ENCODE data around the gene MAML2. TPM values are rescaled to one million over a fixed set of nuclear protein-coding genes. Genes with fewer than 3 reads are reported as not detected.

MAML2 gene
- total and polyA plus RNA-seq, 10 donors: 2.7 to 43.4 (median 27.2) TPM

GRCh38 chr11:96072592-96072991 lies 270.4 kb downstream of the MAML2 start:
- TF ChIP-seq POLR2A (IDR thresholded peaks at IDR 0.05) (no peak), POLR2AphosphoS5 (IDR thresholded peaks at IDR 0.05) (no peak)
- WGBS, 5 donors: 94 to 98% (median 96%) methylated on average over 7 of the region's 7 CpGs
- H3K36me3 ChIP-seq: peaks cover 0 to 6% (median 0%) of the 10 kb centered on the region in 6 donors
- DNase-seq: no peak
- no peak overlapping the region for H3K27ac ChIP-seq
- H3K4me1 ChIP-seq: peaks cover 16 to 44% (median 33%) of the 10 kb centered on the region in 6 donors
- H3K27me3 ChIP-seq (replicated peaks in 1 of 7): no peaks in the 10 kb centered on the region
- no peak overlapping the region for H3K4me3 ChIP-seq
- no peaks in the 10 kb centered on the region for H3K9me3 ChIP-seq
- intact Hi-C loops (cut with DNase I; ENCODE audit: low total_unique reads): no loop called here

GRCh38 chr11:96070453-96070852 lies 272.5 kb downstream of the MAML2 start:
- TF ChIP-seq POLR2AphosphoS5 (IDR thresholded peaks at IDR 0.05) (peak in 1 of 3 donors; percentile 54), POLR2A (IDR thresholded peaks at IDR 0.05) (no peak)
- Histone ChIP-seq H3K9me3 (no peaks in the 10 kb centered on the region), H3K27ac (no peak overlapping the region), H3K4me3 (no peak overlapping the region), H3K4me1 (peaks cover 10 to 26% (median 20%) of the 10 kb centered on the region in 6 donors), H3K36me3 (peaks cover 0 to 6% (median 0%) of the 10 kb centered on the region in 6 donors), H3K27me3 (replicated peaks in 1 of 7) (no peaks in the 10 kb centered on the region)
- DNase-seq: no peak
- WGBS, 5 donors: 93 to 95% (median 93%) methylated on average over 8 of the region's 8 CpGs
- intact Hi-C loops (cut with DNase I; ENCODE audit: low total_unique reads): no loop called here

GRCh38 chr11:96067160-96067559 lies 275.8 kb downstream of the MAML2 start:
- no peaks in the 10 kb centered on the region for H3K27me3 ChIP-seq (replicated peaks in 1 of 7)
- 77 to 89% (median 88%) methylated on average over 3 of the region's 3 CpGs for WGBS, 5 donors
- H3K27ac ChIP-seq: no peak overlapping the region
- intact Hi-C loops (cut with DNase I; ENCODE audit: low total_unique reads): no loop called here
- no peak overlapping the region for H3K4me3 ChIP-seq
- no peaks in the 10 kb centered on the region for H3K9me3 ChIP-seq
- no peak for TF ChIP-seq POLR2A (IDR thresholded peaks at IDR 0.05)
- no peak for TF ChIP-seq POLR2AphosphoS5 (IDR thresholded peaks at IDR 0.05)
- no peak for DNase-seq
- H3K4me1 ChIP-seq: peaks cover 0 to 27% (median 11%) of the 10 kb centered on the region in 6 donors
- H3K36me3 ChIP-seq: peaks cover 0 to 4% (median 0%) of the 10 kb centered on the region in 6 donors

DNA sequence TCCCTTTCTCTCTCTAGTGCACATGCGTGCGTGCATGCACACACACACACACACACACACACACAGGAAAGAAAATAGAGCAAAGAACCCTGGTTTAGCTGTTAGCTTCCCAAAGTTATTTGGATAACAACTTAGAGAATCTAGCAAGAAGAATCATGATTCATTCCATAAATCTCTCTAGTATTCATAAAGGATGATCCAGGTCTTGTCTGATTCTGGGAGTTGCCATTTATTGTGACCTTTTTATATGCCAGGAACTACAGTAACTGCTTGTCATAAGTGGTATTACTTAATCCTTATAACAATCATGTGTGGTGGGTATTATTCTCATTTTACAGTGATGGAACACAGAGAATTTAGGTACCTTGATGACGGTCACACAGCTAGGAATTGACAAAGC lies 277.6 kb downstream of the MAML2 start:
- Histone ChIP-seq H3K9me3 (no peaks in the 10 kb centered on the region), H3K27me3 (replicated peaks in 1 of 7) (no peaks in the 10 kb centered on the region), H3K4me1 (peaks cover 0 to 40% (median 16%) of the 10 kb centered on the region in 6 donors), H3K27ac (no peak overlapping the region), H3K36me3 (peaks cover 0 to 8% (median 0%) of the 10 kb centered on the region in 6 donors), H3K4me3 (no peak overlapping the region)
- intact Hi-C loops (cut with DNase I; ENCODE audit: low total_unique reads): no loop called here
- no peak for DNase-seq
- WGBS, 5 donors: 75 to 100% (median 94%) methylated on average over 3 of the region's 3 CpGs
- TF ChIP-seq POLR2AphosphoS5 (IDR thresholded peaks at IDR 0.05): no peak
- no peak for TF ChIP-seq CTCF (IDR thresholded peaks at IDR 0.05 in 8 of 11, conservative IDR thresholded peaks at IDR 0.05 in 3 of 11)
- TF ChIP-seq POLR2A (IDR thresholded peaks at IDR 0.05): no peak

DNA sequence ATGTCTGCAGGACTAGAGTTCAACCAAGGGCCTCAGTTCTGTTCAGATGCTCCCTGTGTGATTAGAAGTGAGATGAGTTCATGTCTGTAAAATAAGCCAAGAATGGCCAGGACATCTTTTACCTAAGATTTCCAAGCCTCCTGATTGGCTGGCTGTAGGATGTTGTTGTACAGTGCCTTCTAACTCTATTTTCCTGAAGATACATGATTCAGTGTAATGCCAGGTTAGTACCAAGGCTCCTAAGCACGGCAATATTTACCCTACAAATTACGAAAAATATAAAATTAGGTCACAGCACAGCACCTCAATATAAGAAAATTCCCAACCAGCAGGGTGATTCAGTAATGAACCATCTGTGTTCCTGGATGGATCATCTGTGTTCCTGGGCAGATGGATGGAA lies 279.1 kb downstream of the MAML2 start:
- DNase-seq: no peak
- intact Hi-C loops (cut with DNase I; ENCODE audit: low total_unique reads): no loop called here
- Histone ChIP-seq H3K27me3 (replicated peaks in 1 of 7) (no peaks in the 10 kb centered on the region), H3K36me3 (peaks cover 0 to 8% (median 0%) of the 10 kb centered on the region in 6 donors), H3K9me3 (no peaks in the 10 kb centered on the region), H3K4me3 (no peak overlapping the region), H3K4me1 (peaks cover 0 to 40% (median 16%) of the 10 kb centered on the region in 6 donors), H3K27ac (no peak overlapping the region)
- TF ChIP-seq POLR2A (IDR thresholded peaks at IDR 0.05) (no peak), CTCF (IDR thresholded peaks at IDR 0.05 in 8 of 11, conservative IDR thresholded peaks at IDR 0.05 in 3 of 11) (no peak), POLR2AphosphoS5 (IDR thresholded peaks at IDR 0.05) (no peak)
- WGBS, 5 donors: 93 to 100% (median 96%) methylated on average over 2 of the region's 2 CpGs

Data from spleen (tissue), 11 donors.